Measurements from ENCODE around the gene GPR35.

- TF ChIP-seq CTCF (IDR thresholded peaks at IDR 0.05; ENCODE audit: low read length), result no peak
- no peak for TF ChIP-seq EZH2 (IDR thresholded peaks at IDR 0.05; ENCODE audit: borderline replicate concordance, low read length)
Observed at GRCh38 chr2:240576036-240576435, 49.2 kb upstream of the GPR35 start.
